Measurements from ENCODE around the gene TSPAN17. TPM values are rescaled to one million over a fixed set of nuclear protein-coding genes. Genes with fewer than 3 reads are reported as not detected.
"Not testable (repeated sequence)": the region's sequence is repeated elsewhere in the genome, so short reads cannot be mapped to it uniquely, and the experiment has no call there.

The TSPAN17 gene
- total RNA-seq, 1 experiment from 2014 or later, result 50.1 TPM

- H3K4me2 ChIP-seq (ENCODE audit: low read length); H3K9ac ChIP-seq (ENCODE audit: low read length); H4K20me1 ChIP-seq (ENCODE audit: insufficient read depth); POLR2A ChIA-PET; ATAC-seq; RAD21 ChIA-PET (ENCODE audit: low non-redundant PET in 1 of 2, low total read pairs in 2 of 2, uncharacterized antibody in 2 of 2, unreplicated experiment in 2 of 2); H3K4me3 ChIP-seq (replicated peaks in 1 of 2; ENCODE audit: low read depth in 1 of 2, low read length in 2 of 2); H3K27ac ChIP-seq (ENCODE audit: low read depth, low read length); H3K27me3 ChIP-seq (ENCODE audit: insufficient read depth, low read length); H3K9me2 ChIP-seq (ENCODE audit: insufficient read depth); H2AFZ ChIP-seq (ENCODE audit: low read depth, low read length, poor library complexity, severe bottlenecking); H3K9me3 ChIP-seq (ENCODE audit: control insufficient read depth in 1 of 2, insufficient read depth in 1 of 2, low read depth in 1 of 2, low read length in 2 of 2); H3K4me1 ChIP-seq (ENCODE audit: control insufficient read depth in 1 of 2, insufficient read depth in 2 of 2, low read length in 2 of 2); BruUV-seq (replicated peaks); intact Hi-C loops (cut with micrococcal nuclease); H3K36me3 ChIP-seq (ENCODE audit: control insufficient read depth in 1 of 2, insufficient read depth in 2 of 2, low read length in 2 of 2); DNase-seq (ENCODE audit: low read depth, low spot score); CTCF ChIA-PET: not testable (repeated sequence)
- H3K79me2 ChIP-seq (ENCODE audit: insufficient read depth, low read length), result peaks cover 25% of the 10 kb centered on the region; the same call in 1 of the 2 replicates
Measured at GRCh38 chr5:176599749-176600430, 47.4 kb upstream of the TSPAN17 start.

- Histone ChIP-seq H3K27ac (ENCODE audit: low read depth, low read length) (no peak overlapping the region), H3K36me3 (ENCODE audit: control insufficient read depth in 1 of 2, insufficient read depth in 2 of 2, low read length in 2 of 2) (peaks cover 5 to 7% of the 10 kb centered on the region in 2 experiments; a peak in 3 of 4 replicates), H3K9me3 (ENCODE audit: control insufficient read depth in 1 of 2, insufficient read depth in 1 of 2, low read depth in 1 of 2, low read length in 2 of 2) (no peaks in the 10 kb centered on the region), H3K9me2 (ENCODE audit: insufficient read depth) (no peaks in the 10 kb centered on the region), H3K4me3 (replicated peaks in 1 of 2; ENCODE audit: low read depth in 1 of 2, low read length in 2 of 2) (no peak overlapping the region), H3K4me2 (ENCODE audit: low read length) (no peak overlapping the region), H2AFZ (ENCODE audit: low read depth, low read length, poor library complexity, severe bottlenecking) (no peak overlapping the region), H3K27me3 (ENCODE audit: insufficient read depth, low read length) (no peaks in the 10 kb centered on the region), H3K9ac (ENCODE audit: low read length) (no peak overlapping the region), H4K20me1 (ENCODE audit: insufficient read depth) (no peaks in the 10 kb centered on the region), H3K4me1 (ENCODE audit: control insufficient read depth in 1 of 2, insufficient read depth in 2 of 2, low read length in 2 of 2) (peaks cover 7 to 10% of the 10 kb centered on the region in 2 experiments; a peak in 3 of 4 replicates), H3K79me2 (ENCODE audit: insufficient read depth, low read length) (peaks cover 25% of the 10 kb centered on the region)
- ATAC-seq (no peak), DNase-seq (ENCODE audit: low read depth, low spot score) (no peak)
- CTCF ChIA-PET, result no interaction called here
- POLR2A ChIA-PET, result no interaction called here
- intact Hi-C loops (cut with micrococcal nuclease), result no loop called here
- RAD21 ChIA-PET (ENCODE audit: low non-redundant PET in 1 of 2, low total read pairs in 2 of 2, uncharacterized antibody in 2 of 2, unreplicated experiment in 2 of 2), result no interaction called here
- BruUV-seq (replicated peaks), result no TSS peak
- TF ChIP-seq EZH2phosphoT487 (IDR thresholded peaks at IDR 0.05; ENCODE audit: borderline replicate concordance) (no peak), SIN3A (IDR thresholded peaks at IDR 0.05; ENCODE audit: low read depth) (no peak), EZH2 (IDR thresholded peaks at IDR 0.05) (no peak), ZBTB33 (IDR thresholded peaks at IDR 0.05; ENCODE audit: extremely low read depth, insufficient replicate concordance, low read length) (no peak), SRF (IDR thresholded peaks at IDR 0.05; ENCODE audit: low read depth) (no peak), SP1 (IDR thresholded peaks at IDR 0.05; ENCODE audit: low read depth) (no peak), REST (IDR thresholded peaks at IDR 0.05; ENCODE audit: low read depth) (no peak), RAD21 (IDR thresholded peaks at IDR 0.05; ENCODE audit: low read depth) (no peak), ATF3 (IDR thresholded peaks at IDR 0.05) (no peak), CEBPB (IDR thresholded peaks at IDR 0.05; ENCODE audit: low read depth) (no peak), CTCF (IDR thresholded peaks at IDR 0.05 in 2 of 3, conservative IDR thresholded peaks at IDR 0.05 in 1 of 3; ENCODE audit: borderline replicate concordance in 1 of 3, insufficient read depth in 1 of 3, low read depth in 2 of 3, low read length in 2 of 3) (no peak)
Measured at GRCh38 chr5:176601901-176602482, 45.3 kb upstream of the TSPAN17 start.

Data from HCT116 (cell line).